ENCODE data around the gene ALOX12B.

DNA sequence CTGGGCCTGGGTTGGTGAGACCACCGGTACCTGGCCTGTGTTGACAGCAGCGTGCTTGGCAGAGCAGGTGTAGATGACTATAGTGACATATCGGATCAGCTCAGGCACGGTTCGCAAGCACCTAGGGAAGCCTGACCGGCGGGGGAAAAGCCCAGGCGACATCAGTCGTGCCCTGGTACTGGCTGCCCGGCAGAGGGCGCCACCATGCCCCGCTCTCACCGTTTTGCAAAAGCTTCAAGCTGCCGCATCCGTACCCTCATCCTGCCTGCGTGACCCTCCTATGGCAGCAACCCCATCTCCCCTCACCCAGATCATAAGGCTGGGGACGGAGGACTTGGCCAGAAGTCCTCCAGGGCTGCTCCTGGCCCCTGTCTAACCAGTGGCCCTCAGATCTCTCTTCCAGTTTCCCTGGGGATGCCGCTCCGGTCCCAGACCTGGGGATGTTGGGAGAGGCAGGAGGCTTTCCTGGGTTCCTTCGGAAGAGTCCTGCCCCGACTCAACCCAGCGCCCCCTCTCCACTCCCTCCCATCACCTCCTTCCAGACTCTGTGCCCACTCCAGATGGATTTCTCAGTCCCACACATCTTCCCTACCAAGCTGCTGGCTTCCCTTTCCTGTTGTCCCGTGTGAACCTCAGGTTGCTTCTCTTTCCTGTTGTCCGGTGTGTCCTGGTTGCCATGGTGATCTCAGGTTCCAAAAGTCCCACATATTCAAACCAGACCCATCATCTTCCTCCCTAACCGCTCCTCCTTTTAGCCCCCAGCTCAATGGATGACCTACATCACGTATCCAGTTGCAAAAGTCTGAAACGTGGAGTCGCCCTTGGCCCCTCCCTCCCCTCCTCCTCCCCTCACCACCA is 13.7 kb downstream of the ALOX12B start:
- TF ChIP-seq, protein P1, sequence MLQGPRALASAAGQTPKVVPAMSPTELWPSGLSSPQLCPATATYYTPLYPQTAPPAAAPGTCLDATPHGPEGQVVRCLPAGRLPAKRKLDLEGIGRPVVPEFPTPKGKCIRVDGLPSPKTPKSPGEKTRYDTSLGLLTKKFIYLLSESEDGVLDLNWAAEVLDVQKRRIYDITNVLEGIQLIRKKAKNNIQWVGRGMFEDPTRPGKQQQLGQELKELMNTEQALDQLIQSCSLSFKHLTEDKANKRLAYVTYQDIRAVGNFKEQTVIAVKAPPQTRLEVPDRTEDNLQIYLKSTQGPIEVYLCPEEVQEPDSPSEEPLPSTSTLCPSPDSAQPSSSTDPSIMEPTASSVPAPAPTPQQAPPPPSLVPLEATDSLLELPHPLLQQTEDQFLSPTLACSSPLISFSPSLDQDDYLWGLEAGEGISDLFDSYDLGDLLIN (CRISPR knock-in tag; IDR thresholded peaks at IDR 0.05; ENCODE audit: borderline replicate concordance): no peak
- TF ChIP-seq, protein P2, sequence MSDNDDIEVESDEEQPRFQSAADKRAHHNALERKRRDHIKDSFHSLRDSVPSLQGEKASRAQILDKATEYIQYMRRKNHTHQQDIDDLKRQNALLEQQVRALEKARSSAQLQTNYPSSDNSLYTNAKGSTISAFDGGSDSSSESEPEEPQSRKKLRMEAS (IDR thresholded peaks at IDR 0.05): no peak
- TF ChIP-seq ZNF670 (CRISPR knock-in tag; IDR thresholded peaks at IDR 0.05; ENCODE audit: borderline replicate concordance): no peak
- TF ChIP-seq NPAS2 (CRISPR knock-in tag; IDR thresholded peaks at IDR 0.05; ENCODE audit: borderline replicate concordance): no peak
- no peak for TF ChIP-seq IRF2 (CRISPR knock-in tag; IDR thresholded peaks at IDR 0.05)
- no peak for TF ChIP-seq CHD2 (IDR thresholded peaks at IDR 0.05; ENCODE audit: low read depth, low read length)

All from HepG2 (cell line).